ENCODE data around the gene ACTC1. TPM values are rescaled to one million over a fixed set of nuclear protein-coding genes. Genes with fewer than 3 reads are reported as not detected.

The ACTC1 gene
- polyA plus RNA-seq, 2 of the 4 experiments (the other 2 are of a cell fraction): 0.22 to 1.1 TPM

- no peak for TF ChIP-seq REST (IDR thresholded peaks at IDR 0.05)
- no peak for TF ChIP-seq HOXB13 (CRISPR knock-in tag; IDR thresholded peaks at IDR 0.05; ENCODE audit: low read depth)
- TF ChIP-seq SREBF2 (IDR thresholded peaks at IDR 0.05): no peak
- TF ChIP-seq PHF8 (IDR thresholded peaks at IDR 0.05; ENCODE audit: borderline replicate concordance, low read depth): no peak
- TF ChIP-seq MAFK (IDR thresholded peaks at IDR 0.05; ENCODE audit: partially characterized antibody): no peak
- no peak for TF ChIP-seq ATOH8 (CRISPR knock-in tag; IDR thresholded peaks at IDR 0.05; ENCODE audit: low read depth)
- TF ChIP-seq POLR2AphosphoS2 (conservative IDR thresholded peaks at IDR 0.05; ENCODE audit: low read length): no peak
- no peak for TF ChIP-seq TFCP2L1 (CRISPR knock-in tag; IDR thresholded peaks at IDR 0.05)
- TF ChIP-seq RARB (CRISPR knock-in tag; IDR thresholded peaks at IDR 0.05): no peak
- TF ChIP-seq RFX5 (IDR thresholded peaks at IDR 0.05): no peak
These were observed 8.8 kb upstream of the ACTC1 start (continued) for GRCh38 chr15:34804113-34804512.

- ChIA-PET POLR2A (no interaction called here), CTCF (interaction anchor here (1.0 to 2.6 kb wide), 4 partner anchors 8 to 181 kb away, joined by 3 to 6 read pairs (median 3); no protein-coding TSS in a partner anchor)
- H3K4me2 ChIP-seq: no peak overlapping the region
- DNase-seq (ENCODE audit: low read depth in 1 of 2, low spot score in 1 of 2): no peak
- FAIRE-seq: peak; percentile 18
- TF ChIP-seq EP300 (IDR thresholded peaks at IDR 0.05) (no peak), PHF8 (IDR thresholded peaks at IDR 0.05; ENCODE audit: borderline replicate concordance, low read depth) (no peak), SREBF2 (IDR thresholded peaks at IDR 0.05) (no peak), CEBPB (IDR thresholded peaks at IDR 0.05) (no peak), ZNF302 (CRISPR knock-in tag; IDR thresholded peaks at IDR 0.05) (no peak), NPAS2 (CRISPR knock-in tag; IDR thresholded peaks at IDR 0.05; ENCODE audit: borderline replicate concordance) (no peak), KDM5A (IDR thresholded peaks at IDR 0.05) (no peak), KDM1A (IDR thresholded peaks at IDR 0.05; ENCODE audit: low read depth) (no peak), ATOH8 (CRISPR knock-in tag; IDR thresholded peaks at IDR 0.05; ENCODE audit: low read depth) (no peak), USF2 (IDR thresholded peaks at IDR 0.05) (no peak), BHLHE40 (IDR thresholded peaks at IDR 0.05; ENCODE audit: low read depth, low read length) (no peak), JUNB (IDR thresholded peaks at IDR 0.05) (no peak), HEYL (CRISPR knock-in tag; IDR thresholded peaks at IDR 0.05) (no peak), ZSCAN20 (CRISPR knock-in tag; IDR thresholded peaks at IDR 0.05) (no peak), MAFK (IDR thresholded peaks at IDR 0.05; ENCODE audit: partially characterized antibody) (no peak), NFE2L2 (conservative IDR thresholded peaks at IDR 0.05; ENCODE audit: low read length) (no peak), PBX3 (IDR thresholded peaks at IDR 0.05) (no peak)
- H3K9me3 ChIP-seq: no peaks in the 10 kb centered on the region
- 87% methylated on average over 7 of the region's 7 CpGs for WGBS (ENCODE audit: missing lambda C conversion rate)
- H3K27ac ChIP-seq: no peak overlapping the region
- H3K4me3 ChIP-seq: no peak overlapping the region
- no peak for ATAC-seq
- H3K4me1 ChIP-seq: peaks cover 13% of the 10 kb centered on the region
These were observed 7.7 kb upstream of the ACTC1 start for GRCh38 chr15:34802803-34803750.

All from A549 (cell line).